ENCODE results near the gene MSH5. TPM values are rescaled to one million over a fixed set of nuclear protein-coding genes. Genes with fewer than 3 reads are reported as not detected.

Gene MSH5
- total RNA-seq, 1 experiment from 2014 or later, result 43.1 TPM

GRCh38 chr6:31733734-31734133 lies 6.1 kb upstream of the MSH5 start:
- no peak for TF ChIP-seq NFYB (CRISPR knock-in tag; conservative IDR thresholded peaks at IDR 0.05; ENCODE audit: low read depth)
- TF ChIP-seq, protein P1, sequence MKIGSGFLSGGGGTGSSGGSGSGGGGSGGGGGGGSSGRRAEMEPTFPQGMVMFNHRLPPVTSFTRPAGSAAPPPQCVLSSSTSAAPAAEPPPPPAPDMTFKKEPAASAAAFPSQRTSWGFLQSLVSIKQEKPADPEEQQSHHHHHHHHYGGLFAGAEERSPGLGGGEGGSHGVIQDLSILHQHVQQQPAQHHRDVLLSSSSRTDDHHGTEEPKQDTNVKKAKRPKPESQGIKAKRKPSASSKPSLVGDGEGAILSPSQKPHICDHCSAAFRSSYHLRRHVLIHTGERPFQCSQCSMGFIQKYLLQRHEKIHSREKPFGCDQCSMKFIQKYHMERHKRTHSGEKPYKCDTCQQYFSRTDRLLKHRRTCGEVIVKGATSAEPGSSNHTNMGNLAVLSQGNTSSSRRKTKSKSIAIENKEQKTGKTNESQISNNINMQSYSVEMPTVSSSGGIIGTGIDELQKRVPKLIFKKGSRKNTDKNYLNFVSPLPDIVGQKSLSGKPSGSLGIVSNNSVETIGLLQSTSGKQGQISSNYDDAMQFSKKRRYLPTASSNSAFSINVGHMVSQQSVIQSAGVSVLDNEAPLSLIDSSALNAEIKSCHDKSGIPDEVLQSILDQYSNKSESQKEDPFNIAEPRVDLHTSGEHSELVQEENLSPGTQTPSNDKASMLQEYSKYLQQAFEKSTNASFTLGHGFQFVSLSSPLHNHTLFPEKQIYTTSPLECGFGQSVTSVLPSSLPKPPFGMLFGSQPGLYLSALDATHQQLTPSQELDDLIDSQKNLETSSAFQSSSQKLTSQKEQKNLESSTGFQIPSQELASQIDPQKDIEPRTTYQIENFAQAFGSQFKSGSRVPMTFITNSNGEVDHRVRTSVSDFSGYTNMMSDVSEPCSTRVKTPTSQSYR (CRISPR knock-in tag; IDR thresholded peaks at IDR 0.05), result no peak
- TF ChIP-seq, protein P2, sequence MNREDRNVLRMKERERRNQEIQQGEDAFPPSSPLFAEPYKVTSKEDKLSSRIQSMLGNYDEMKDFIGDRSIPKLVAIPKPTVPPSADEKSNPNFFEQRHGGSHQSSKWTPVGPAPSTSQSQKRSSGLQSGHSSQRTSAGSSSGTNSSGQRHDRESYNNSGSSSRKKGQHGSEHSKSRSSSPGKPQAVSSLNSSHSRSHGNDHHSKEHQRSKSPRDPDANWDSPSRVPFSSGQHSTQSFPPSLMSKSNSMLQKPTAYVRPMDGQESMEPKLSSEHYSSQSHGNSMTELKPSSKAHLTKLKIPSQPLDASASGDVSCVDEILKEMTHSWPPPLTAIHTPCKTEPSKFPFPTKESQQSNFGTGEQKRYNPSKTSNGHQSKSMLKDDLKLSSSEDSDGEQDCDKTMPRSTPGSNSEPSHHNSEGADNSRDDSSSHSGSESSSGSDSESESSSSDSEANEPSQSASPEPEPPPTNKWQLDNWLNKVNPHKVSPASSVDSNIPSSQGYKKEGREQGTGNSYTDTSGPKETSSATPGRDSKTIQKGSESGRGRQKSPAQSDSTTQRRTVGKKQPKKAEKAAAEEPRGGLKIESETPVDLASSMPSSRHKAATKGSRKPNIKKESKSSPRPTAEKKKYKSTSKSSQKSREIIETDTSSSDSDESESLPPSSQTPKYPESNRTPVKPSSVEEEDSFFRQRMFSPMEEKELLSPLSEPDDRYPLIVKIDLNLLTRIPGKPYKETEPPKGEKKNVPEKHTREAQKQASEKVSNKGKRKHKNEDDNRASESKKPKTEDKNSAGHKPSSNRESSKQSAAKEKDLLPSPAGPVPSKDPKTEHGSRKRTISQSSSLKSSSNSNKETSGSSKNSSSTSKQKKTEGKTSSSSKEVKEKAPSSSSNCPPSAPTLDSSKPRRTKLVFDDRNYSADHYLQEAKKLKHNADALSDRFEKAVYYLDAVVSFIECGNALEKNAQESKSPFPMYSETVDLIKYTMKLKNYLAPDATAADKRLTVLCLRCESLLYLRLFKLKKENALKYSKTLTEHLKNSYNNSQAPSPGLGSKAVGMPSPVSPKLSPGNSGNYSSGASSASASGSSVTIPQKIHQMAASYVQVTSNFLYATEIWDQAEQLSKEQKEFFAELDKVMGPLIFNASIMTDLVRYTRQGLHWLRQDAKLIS (CRISPR knock-in tag; IDR thresholded peaks at IDR 0.05; ENCODE audit: borderline replicate concordance), result no peak
- TF ChIP-seq RELA (CRISPR knock-in tag; IDR thresholded peaks at IDR 0.05; ENCODE audit: borderline replicate concordance), result no peak
- no peak for TF ChIP-seq ATF6 (CRISPR knock-in tag; IDR thresholded peaks at IDR 0.05)
- TF ChIP-seq TEAD4 (CRISPR knock-in tag; IDR thresholded peaks at IDR 0.05), result no peak
- TF ChIP-seq, protein P3, sequence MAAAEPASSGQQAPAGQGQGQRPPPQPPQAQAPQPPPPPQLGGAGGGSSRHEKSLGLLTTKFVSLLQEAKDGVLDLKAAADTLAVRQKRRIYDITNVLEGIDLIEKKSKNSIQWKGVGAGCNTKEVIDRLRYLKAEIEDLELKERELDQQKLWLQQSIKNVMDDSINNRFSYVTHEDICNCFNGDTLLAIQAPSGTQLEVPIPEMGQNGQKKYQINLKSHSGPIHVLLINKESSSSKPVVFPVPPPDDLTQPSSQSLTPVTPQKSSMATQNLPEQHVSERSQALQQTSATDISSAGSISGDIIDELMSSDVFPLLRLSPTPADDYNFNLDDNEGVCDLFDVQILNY (CRISPR knock-in tag; IDR thresholded peaks at IDR 0.05), result no peak
- TF ChIP-seq ZNF121 (CRISPR knock-in tag; IDR thresholded peaks at IDR 0.05), result no peak
- TF ChIP-seq NR3C1 (CRISPR knock-in tag; conservative IDR thresholded peaks at IDR 0.05; ENCODE audit: low read depth), result no peak
- no peak for TF ChIP-seq JUN (CRISPR knock-in tag; IDR thresholded peaks at IDR 0.05)
- CTCF ChIA-PET, result interaction anchor here (1.5 kb wide), 2 partner anchors 36 to 189 kb away, joined by 3 to 5 read pairs; no protein-coding TSS in a partner anchor
- Mint-ChIP-seq H3K9me3 (no peaks in the 10 kb centered on the region), H3K4me3 (peak overlapping the region; percentile 93; the same call in 1 of the 2 replicates), H3K27ac (no peak overlapping the region), H3K4me1 (peaks cover 40% of the 10 kb centered on the region), H3K36me3 (peaks cover 27% of the 10 kb centered on the region), H3K27me3 (ENCODE audit: low read depth) (no peaks in the 10 kb centered on the region)
- DNase-seq (ENCODE audit: low spot score) (no peak), ATAC-seq (no peak)
- POLR2A ChIA-PET, result no interaction called here

DNA sequence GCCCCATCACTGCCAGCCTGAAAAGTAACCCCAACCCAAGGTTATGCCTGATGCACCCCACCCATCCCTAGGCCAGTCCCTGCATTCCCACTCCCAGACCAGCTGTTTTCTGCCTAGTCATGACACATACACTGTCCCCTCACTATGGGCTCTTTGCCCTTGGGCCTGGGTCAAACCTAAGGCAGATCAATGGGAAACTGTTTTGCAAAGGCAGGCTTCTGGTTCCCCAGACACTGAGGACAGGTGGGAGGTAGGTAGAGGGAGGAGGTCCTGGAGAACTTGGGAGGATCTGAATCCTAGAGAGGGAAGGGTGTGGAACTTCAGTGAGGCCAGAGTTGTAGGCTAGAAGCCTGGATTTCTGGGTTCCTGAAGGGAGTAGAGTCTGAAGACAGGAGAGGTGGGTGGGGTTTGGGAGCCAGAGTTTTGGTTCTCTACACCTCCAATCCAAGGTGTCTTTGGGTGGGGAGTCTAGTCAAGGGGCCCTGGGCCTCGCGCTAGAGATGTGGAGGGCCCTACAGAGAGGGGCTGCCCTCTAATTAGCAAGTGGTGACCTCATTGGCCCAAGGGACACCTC lies 5.5 kb upstream of the MSH5 start:
- H3K36me3 Mint-ChIP-seq, result peaks cover 27% of the 10 kb centered on the region
- POLR2A ChIA-PET, result interaction anchor here (0.7 to 2.5 kb wide), 3 partner anchors 20 to 93 kb away, joined by 3 to 7 read pairs (median 3); partner anchors contain the start of gene HSPA1B
- TF ChIP-seq GABPB1 (CRISPR knock-in tag; IDR thresholded peaks at IDR 0.05), result 0 out of 2 replicates have a peak, but pooled peaks have one; percentile 6
- TF ChIP-seq MAX (CRISPR knock-in tag; IDR thresholded peaks at IDR 0.05), result no peak
- TF ChIP-seq ZNF232 (CRISPR knock-in tag; IDR thresholded peaks at IDR 0.05), result 0 out of 2 replicates have a peak, but pooled peaks have one; percentile 42
- H3K9me3 Mint-ChIP-seq, result no peaks in the 10 kb centered on the region
- CTCF ChIA-PET, result interaction anchor here (0.6 to 7.1 kb wide), 7 partner anchors 35 to 189 kb away, joined by 3 to 62 read pairs (median 5); partner anchors contain the start of gene LY6G5C
- peak overlapping the region; percentile 70; the same call in 1 of the 2 replicates for H3K27ac Mint-ChIP-seq
- no peak for DNase-seq (ENCODE audit: low spot score)
- peak overlapping the region; percentile 93 for H3K4me3 Mint-ChIP-seq
- H3K27me3 Mint-ChIP-seq (ENCODE audit: low read depth), result no peaks in the 10 kb centered on the region
- H3K4me1 Mint-ChIP-seq, result peaks cover 41% of the 10 kb centered on the region
- no peak for ATAC-seq

All from WTC11 (cell line).